Lower leg skin (tissue), 3 donors: ENCODE results near the gene PMEPA1.

Experiments used
- CTCF ChIP-seq, 3 donors: fragments of 450-650 bp; IDR thresholded peaks; one replicate each; pipeline ENCODE4 v1.5.1; 2016; ENCODE audit warnings: antibody characterized with exemption in 3 of 3, mild to moderate bottlenecking in 3 of 3, moderate library complexity in 2 of 3
- POLR2A ChIP-seq, 2 donors: fragments of 450-650 bp; IDR thresholded peaks; one replicate each; pipeline ENCODE4 v1.6.1; 2016 to 2017; ENCODE audit warnings: antibody characterized with exemption in 2 of 2, mild to moderate bottlenecking in 1 of 2, moderate library complexity in 1 of 2

GRCh38 chr20:57719951-57720350 is 10.1 kb upstream of the PMEPA1 start:
- TF ChIP-seq CTCF (IDR thresholded peaks at IDR 0.05), result no peak
- no peak for TF ChIP-seq POLR2A (IDR thresholded peaks at IDR 0.05)
